ENCODE results near the gene VCAN. TPM values are rescaled to one million over a fixed set of nuclear protein-coding genes. Genes with fewer than 3 reads are reported as not detected.

Gene VCAN
- total and polyA plus RNA-seq, 2 of the 8 experiments (the other 6 are each of a cell fraction or from before 2014, with no cell fraction given) = 146 to 404 TPM

- Histone ChIP-seq H2BK120ac (replicated peaks; ENCODE audit: low read depth, low read length) (no peak overlapping the region), H4K5ac (ENCODE audit: insufficient read length, low read depth, low read length) (no peak overlapping the region), H3K27me3 (replicated peaks in 1 of 4; ENCODE audit: control insufficient read depth in 3 of 4, extremely low read depth in 1 of 4, insufficient read depth in 3 of 4, low read length in 3 of 4) (no peaks in the 10 kb centered on the region), H3K36me3 (ENCODE audit: control insufficient read depth in 2 of 4, insufficient read depth in 4 of 4, low read length in 3 of 4) (no peaks in the 10 kb centered on the region), H2AK5ac (ENCODE audit: low read depth, low read length) (no peak overlapping the region), H4K91ac (replicated peaks; ENCODE audit: insufficient read length, low read length) (no peak overlapping the region), H3K79me1 (ENCODE audit: low read depth, low read length) (no peaks in the 10 kb centered on the region), H3K23ac (ENCODE audit: insufficient read length) (no peak overlapping the region), H3K18ac (ENCODE audit: extremely low read depth, low read length) (no peak overlapping the region), H3K14ac (ENCODE audit: insufficient read length) (no peak overlapping the region), H3K9me3 (ENCODE audit: insufficient read depth in 2 of 2, low read depth in 1 of 2, low read length in 1 of 2) (no peaks in the 10 kb centered on the region), H3K56ac (replicated peaks; ENCODE audit: insufficient read length, low read depth, low read length) (no peak overlapping the region), H4K8ac (ENCODE audit: extremely low read depth, insufficient read depth, low read length) (no peak overlapping the region), H3K4me1 (replicated peaks in 1 of 4; ENCODE audit: control insufficient read depth in 3 of 4, insufficient read depth in 4 of 4, low read length in 3 of 4) (peaks cover 0 to 7% (median 0%) of the 10 kb centered on the region in 4 experiments; a peak in 1 of 7 replicates), H2BK12ac (ENCODE audit: low read depth, low read length) (no peak overlapping the region), H2BK15ac (ENCODE audit: low read length) (no peak overlapping the region), H2BK20ac (ENCODE audit: low read length) (no peak overlapping the region), H2AFZ (ENCODE audit: low read length) (peak overlapping the region; percentile 24; the same call in 1 of the 2 replicates), H3K4me2 (ENCODE audit: insufficient read depth in 1 of 2, low read depth in 2 of 2, low read length in 2 of 2) (no peak overlapping the region), H3K23me2 (ENCODE audit: low read depth, low read length) (no peaks in the 10 kb centered on the region), H3K9ac (replicated peaks in 1 of 4; ENCODE audit: extremely low read depth in 1 of 4, low read depth in 3 of 4, low read length in 3 of 4) (no peak overlapping the region), H3K4me3 (ENCODE audit: extremely low read depth in 1 of 4, insufficient read depth in 2 of 4, low read depth in 3 of 4, low read length in 4 of 4) (no peak overlapping the region), H2BK5ac (ENCODE audit: low read depth, low read length) (no peak overlapping the region), H3K4ac (replicated peaks; ENCODE audit: insufficient read length, low read depth, low read length) (no peak overlapping the region), H4K20me1 (replicated peaks in 1 of 2; ENCODE audit: control insufficient read depth in 1 of 2, insufficient read depth in 2 of 2, low read length in 2 of 2) (no peaks in the 10 kb centered on the region), H3K79me2 (ENCODE audit: control insufficient read depth in 1 of 2, insufficient read depth in 2 of 2, low read length in 2 of 2) (no peaks in the 10 kb centered on the region), H3K27ac (ENCODE audit: low read depth, low read length) (no peak overlapping the region)
- ChIA-PET CTCF (ENCODE audit: partially characterized antibody) (interaction anchor here (2.3 kb wide), 1 partner anchor 21 kb away, joined by 8 read pairs; no protein-coding TSS in a partner anchor), POLR2A (ENCODE audit: partially characterized antibody) (interaction anchor here (1.2 kb wide), 1 partner anchor 14 kb away, joined by 5 read pairs; no protein-coding TSS in a partner anchor)
- DNase-seq (ENCODE audit: low read depth in 1 of 2, low spot score in 2 of 2) = no peak
- WGBS, 2 experiments (ENCODE audit: extremely low coverage in 1 of 2, insufficient coverage in 1 of 2, insufficient read length in 1 of 2, insufficient replicate concordance in 2 of 2, low coverage in 1 of 2, low lambda C conversion rate in 2 of 2, missing lambda C conversion rate in 1 of 2) = 91% methylated on average over 4 of the region's 4 CpGs; no CpG with 5 or more reads in 1 of the 2 experiments
- peak; percentile 68 for FAIRE-seq
- TF ChIP-seq CTCF (IDR thresholded peaks at IDR 0.05; ENCODE audit: control extremely low read depth in 1 of 3, insufficient read depth in 1 of 3, low read depth in 1 of 3, low read length in 3 of 3) = no peak
- TF ChIP-seq PHF8 (conservative IDR thresholded peaks at IDR 0.05; ENCODE audit: low read depth, low read length) = no peak
These were observed 21.2 kb upstream of the VCAN start for GRCh38 chr5:83450183-83450966.

All from H1 (cell line).